Cardiac muscle cell (in vitro differentiated cells and primary cell): ENCODE measurements around the gene CCND2. TPM values are rescaled to one million over a fixed set of nuclear protein-coding genes. Genes with fewer than 3 reads are reported as not detected.
A peak's percentile ranks its signal among the peaks of the same experiment; 100 is the strongest.

Experiments used
- DNase-seq, 2 donors: peaks; one replicate each; pipeline versions ENCODE4 v3.0.0 to v3.0.0-alpha.2; 2010 to 2017; ENCODE audit warnings: low read depth in 1 of 2, low spot score in 1 of 2
- H3K27ac ChIP-seq: fragments of 200-600 bp; sonication (generic); 2 replicates; pipeline ENCODE4 v1.5.1; 2016
- H3K27me3 ChIP-seq: fragments of 200-600 bp; sonication (generic); 2 replicates; pipeline ENCODE4 v1.6.0; 2016; ENCODE audit warnings: control low read depth
- H3K36me3 ChIP-seq: fragments of 200-600 bp; sonication (generic); 2 replicates; pipeline ENCODE4 v1.5.1; 2016; ENCODE audit warnings: control low read depth
- H3K4me1 ChIP-seq: fragments of 200-600 bp; sonication (generic); 2 replicates; pipeline ENCODE4 v1.8.1; 2017; ENCODE audit warnings: low read depth, mild to moderate bottlenecking, mixed run types
- H3K4me3 ChIP-seq: fragments of 200-600 bp; sonication (generic); 2 replicates; pipeline ENCODE4 v1.5.1; 2016; ENCODE audit warnings: mild to moderate bottlenecking
- H3K9me3 ChIP-seq: fragments of 200-600 bp; sonication (generic); 2 replicates; pipeline ENCODE4 v1.5.1; 2017; ENCODE audit warnings: low read depth, mild to moderate bottlenecking, control low read depth
- polyA plus RNA-seq: library from polyadenylated mRNA; unstranded; fragments of >200 nt; fragmentation: Nextera tagmentation; extraction: Ambion mirVana; gene quantifications from 2 replicates; pipeline ENCODE4 v1.2.1, GENCODE V29; 2016
- total RNA-seq: library from RNA; depleted of rRNA; stranded (reverse); fragments of >200 nt; gene quantifications from 2 replicates; pipeline ENCODE4 v1.2.3, GENCODE V29; 2016
- TF ChIP-seq, protein P1 (sequence below): IDR thresholded peaks from 2 replicates; pipeline ENCODE4 v1.5.1; 2012; ENCODE audit warnings: low read depth, mild to moderate bottlenecking, low read length

CCND2 gene
- total and polyA plus RNA-seq, 2 experiments from 2014 or later = 89.9 to 91.5 TPM

DNA sequence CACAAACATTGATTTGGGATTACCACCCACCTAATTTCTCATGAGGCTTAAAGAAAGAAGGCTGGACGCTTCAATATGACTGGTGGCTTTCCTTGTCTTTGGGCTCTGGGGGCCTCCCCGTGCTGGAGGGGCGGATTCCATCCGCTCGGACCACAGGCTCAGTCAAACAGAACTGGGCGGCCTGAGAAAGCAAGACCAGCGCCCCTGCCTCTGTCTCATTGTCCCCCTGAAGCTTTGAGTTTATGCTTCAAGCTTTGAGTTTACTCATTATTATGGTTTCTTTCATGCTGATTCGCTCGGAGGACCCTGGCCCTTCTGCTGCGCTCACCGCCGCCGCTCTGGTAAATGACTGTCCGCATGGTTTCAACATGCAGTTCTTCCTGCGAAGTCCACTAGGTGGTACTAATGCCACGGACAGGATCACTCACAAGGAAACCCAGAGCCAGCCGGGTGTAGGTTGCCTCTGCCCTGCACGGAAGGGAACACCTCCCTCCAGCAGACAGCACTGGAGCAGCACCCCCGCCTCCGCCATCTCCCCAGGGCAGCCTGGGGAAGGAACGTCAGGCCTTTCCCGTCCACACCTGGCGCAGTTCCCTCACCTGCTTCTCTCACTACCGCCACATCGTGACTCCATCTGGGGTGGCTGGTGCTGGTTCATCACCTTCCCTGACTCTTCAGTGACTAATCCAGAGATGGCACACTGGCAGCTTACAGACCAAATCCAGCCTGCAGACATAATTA is 34.2 kb downstream of the CCND2 start:
- peaks cover 9% of the 10 kb centered on the region for H3K4me1 ChIP-seq
- H3K9me3 ChIP-seq = no peaks in the 10 kb centered on the region
- no peak overlapping the region for H3K4me3 ChIP-seq
- TF ChIP-seq, protein P1, sequence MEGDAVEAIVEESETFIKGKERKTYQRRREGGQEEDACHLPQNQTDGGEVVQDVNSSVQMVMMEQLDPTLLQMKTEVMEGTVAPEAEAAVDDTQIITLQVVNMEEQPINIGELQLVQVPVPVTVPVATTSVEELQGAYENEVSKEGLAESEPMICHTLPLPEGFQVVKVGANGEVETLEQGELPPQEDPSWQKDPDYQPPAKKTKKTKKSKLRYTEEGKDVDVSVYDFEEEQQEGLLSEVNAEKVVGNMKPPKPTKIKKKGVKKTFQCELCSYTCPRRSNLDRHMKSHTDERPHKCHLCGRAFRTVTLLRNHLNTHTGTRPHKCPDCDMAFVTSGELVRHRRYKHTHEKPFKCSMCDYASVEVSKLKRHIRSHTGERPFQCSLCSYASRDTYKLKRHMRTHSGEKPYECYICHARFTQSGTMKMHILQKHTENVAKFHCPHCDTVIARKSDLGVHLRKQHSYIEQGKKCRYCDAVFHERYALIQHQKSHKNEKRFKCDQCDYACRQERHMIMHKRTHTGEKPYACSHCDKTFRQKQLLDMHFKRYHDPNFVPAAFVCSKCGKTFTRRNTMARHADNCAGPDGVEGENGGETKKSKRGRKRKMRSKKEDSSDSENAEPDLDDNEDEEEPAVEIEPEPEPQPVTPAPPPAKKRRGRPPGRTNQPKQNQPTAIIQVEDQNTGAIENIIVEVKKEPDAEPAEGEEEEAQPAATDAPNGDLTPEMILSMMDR = peak; percentile 81
- no peaks in the 10 kb centered on the region for H3K27me3 ChIP-seq
- DNase-seq = peak; percentile 85
- H3K36me3 ChIP-seq = peaks cover 2% of the 10 kb centered on the region
- no peak overlapping the region for H3K27ac ChIP-seq

DNA sequence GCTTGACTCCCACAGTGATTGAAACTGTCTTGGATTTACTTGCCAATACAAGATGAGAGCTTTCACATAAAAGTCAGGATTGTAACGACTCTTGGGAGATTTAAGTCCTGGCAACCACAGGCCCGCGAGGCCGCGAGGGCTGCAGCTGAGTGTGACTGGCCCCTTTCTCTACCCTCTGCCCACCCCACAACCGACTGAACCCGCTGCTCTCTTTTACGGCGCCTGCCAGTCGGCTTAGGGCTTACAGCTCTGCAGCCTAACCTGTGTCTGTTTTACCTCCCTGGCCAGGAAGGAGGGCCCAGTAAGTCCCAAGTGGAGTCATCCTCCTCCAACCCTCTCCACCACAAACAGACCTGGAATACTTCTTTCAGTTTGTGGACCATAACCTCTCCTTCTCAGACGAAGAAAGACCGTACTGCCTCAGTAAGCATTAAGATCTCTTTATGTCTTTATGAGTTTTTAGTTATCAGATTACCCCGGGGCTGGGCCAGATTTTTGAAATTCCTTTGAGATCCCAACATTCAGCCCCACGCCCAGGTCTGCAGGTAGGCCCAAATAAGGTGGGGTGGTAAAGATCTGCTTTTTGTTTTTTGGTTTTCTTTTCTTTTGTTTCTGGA is 34.9 kb downstream of the CCND2 start:
- Histone ChIP-seq H3K4me1 (peaks cover 7% of the 10 kb centered on the region), H3K36me3 (peaks cover 2% of the 10 kb centered on the region), H3K27ac (no peak overlapping the region), H3K4me3 (no peak overlapping the region), H3K9me3 (no peaks in the 10 kb centered on the region), H3K27me3 (no peaks in the 10 kb centered on the region)
- no peak for DNase-seq
- TF ChIP-seq, protein P1 = no peak

DNA sequence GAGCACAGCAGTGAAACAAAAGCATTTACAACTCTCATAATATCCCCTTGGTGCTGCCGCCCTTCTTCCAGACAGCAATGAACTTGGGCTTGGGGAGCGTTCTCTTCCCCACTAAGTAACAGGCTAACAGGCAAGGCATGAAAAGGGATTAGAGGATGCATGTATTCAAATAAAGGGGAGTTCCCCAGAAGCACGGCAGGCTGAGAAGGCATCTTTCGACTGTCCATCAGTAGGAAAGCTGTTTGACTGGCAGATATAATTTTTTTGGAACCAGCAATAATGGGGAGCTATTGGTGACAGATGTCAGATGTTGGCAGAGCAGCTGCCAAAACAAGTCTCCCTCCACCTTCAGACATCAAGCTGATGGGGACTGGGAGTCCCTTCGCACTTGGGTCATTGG is 38.2 kb downstream of the CCND2 start:
- TF ChIP-seq, protein P1 = no peak
- Histone ChIP-seq H3K27ac (no peak overlapping the region), H3K36me3 (no peaks in the 10 kb centered on the region), H3K4me3 (no peak overlapping the region), H3K4me1 (no peaks in the 10 kb centered on the region), H3K27me3 (no peaks in the 10 kb centered on the region), H3K9me3 (no peaks in the 10 kb centered on the region)
- DNase-seq = no peak

DNA sequence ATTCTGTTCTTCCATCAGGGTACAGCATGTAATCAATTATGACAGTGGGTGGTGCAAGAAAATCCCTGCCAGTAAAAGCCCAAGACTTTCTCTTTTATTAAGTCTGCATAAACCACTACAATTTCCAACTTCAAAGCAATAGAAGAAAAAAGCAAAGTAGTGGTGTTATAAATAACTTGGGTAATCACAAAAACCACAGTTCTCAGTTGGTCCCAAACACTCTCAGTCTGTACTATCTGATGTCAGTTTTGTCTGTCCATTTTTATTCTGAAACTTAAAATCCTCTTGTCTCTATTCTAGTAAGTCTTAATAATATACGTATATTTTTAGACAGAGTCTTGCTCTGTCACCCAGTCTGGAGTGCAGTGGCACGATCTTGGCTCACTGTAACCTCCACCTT is 38.7 kb downstream of the CCND2 start:
- Histone ChIP-seq H3K36me3 (no peaks in the 10 kb centered on the region), H3K4me1 (no peaks in the 10 kb centered on the region), H3K9me3 (no peaks in the 10 kb centered on the region), H3K4me3 (no peak overlapping the region), H3K27ac (no peak overlapping the region), H3K27me3 (no peaks in the 10 kb centered on the region)
- TF ChIP-seq, protein P1 = no peak
- no peak for DNase-seq

DNA sequence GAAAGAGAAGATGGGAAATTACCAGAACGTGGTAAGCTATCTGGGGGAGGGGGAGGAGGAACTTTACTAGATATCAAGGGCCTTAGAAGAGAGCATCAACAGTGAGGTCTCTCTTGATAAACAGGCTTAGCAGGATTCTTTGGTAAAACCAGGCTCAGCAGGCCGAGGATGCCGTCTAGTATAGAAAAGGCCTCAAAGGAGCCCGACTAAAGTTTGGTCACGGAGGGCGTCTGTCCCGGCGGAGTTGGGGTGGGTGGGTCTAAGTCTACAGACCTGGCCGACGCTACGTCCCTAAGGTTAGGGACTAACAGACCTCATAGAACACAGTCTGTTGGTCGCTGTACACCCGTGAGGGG is 46.9 kb downstream of the CCND2 start:
- Histone ChIP-seq H3K4me3 (peak overlapping the region; percentile 41), H3K4me1 (peaks cover 5% of the 10 kb centered on the region), H3K27ac (peak overlapping the region; percentile 97), H3K36me3 (no peaks in the 10 kb centered on the region), H3K27me3 (no peaks in the 10 kb centered on the region), H3K9me3 (no peaks in the 10 kb centered on the region)
- no peak for DNase-seq
- TF ChIP-seq, protein P1 = no peak
